Stimulated activated CD4-positive, alpha-beta T cell treated with anti-CD3 and anti-CD28 coated beads, Interleukin-4, amount 100 ng/mL, for 4 hours (primary cell): ENCODE results near the gene RASGRP2.

Source experiments
- DNase-seq, 2 experiments: peaks; one replicate each; pipeline ENCODE4 v3.0.0-alpha.2; 2020

Gene RASGRP2

GRCh38 chr11:64770120-64770519, 26.2 kb upstream of the RASGRP2 start:
- no peak for DNase-seq

- DNase-seq: no peak
Measured at GRCh38 chr11:64769283-64769682, 25.3 kb upstream of the RASGRP2 start.

- no peak for DNase-seq
Measured at GRCh38 chr11:64768300-64768694, 24.4 kb upstream of the RASGRP2 start.

DNA sequence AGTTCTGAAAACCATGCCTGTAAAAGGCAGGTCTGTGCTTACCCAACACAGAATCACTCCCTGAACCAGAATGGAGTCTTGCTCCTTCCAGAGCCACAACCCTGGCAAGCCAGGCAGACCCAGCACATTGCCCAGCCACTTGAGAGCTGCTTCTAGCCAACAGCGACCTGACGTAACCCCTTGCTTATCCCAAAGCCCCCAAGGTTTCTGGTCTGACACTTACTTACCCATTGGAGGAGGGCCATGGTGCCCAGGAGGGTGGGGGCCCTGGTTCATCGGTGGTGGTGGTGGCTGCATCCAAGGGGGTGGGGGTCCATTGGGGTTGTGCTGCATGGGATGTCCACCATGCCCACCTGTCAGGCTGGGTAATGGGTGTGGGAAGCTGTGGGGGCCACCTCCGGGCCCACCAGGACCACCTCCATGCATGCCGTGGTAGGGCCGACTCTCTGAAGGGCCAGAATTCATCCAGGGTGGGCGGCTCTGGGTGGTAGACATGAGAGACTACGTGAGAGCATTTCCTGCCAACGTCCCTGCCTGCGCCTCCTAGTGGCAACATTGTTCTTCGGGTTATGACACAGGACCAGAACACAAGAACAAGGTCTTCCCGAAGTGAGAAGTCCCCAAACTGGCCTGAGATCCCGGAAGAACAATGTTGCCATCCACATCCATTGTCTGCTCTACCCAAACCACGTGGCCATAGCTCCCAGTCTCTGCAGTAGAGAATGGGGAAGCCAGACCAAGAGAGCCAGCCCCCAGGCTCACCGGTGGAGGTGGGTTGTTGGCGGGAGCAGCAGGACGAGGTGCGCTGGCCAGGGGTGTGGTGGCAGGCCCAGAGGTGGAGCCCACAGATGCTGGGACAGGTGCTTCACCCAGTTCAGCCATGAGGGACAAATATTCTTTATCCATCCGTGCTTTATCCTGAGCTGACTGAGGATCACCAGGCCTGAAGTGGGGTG, 23.7 kb upstream of the RASGRP2 start:
- DNase-seq: peak; percentile 60 to 72

GRCh38 chr11:64766881-64767280, 22.9 kb upstream of the RASGRP2 start:
- DNase-seq: no peak

- no peak for DNase-seq
Measured at GRCh38 chr11:64765851-64766665, 22.1 kb upstream of the RASGRP2 start.

DNA sequence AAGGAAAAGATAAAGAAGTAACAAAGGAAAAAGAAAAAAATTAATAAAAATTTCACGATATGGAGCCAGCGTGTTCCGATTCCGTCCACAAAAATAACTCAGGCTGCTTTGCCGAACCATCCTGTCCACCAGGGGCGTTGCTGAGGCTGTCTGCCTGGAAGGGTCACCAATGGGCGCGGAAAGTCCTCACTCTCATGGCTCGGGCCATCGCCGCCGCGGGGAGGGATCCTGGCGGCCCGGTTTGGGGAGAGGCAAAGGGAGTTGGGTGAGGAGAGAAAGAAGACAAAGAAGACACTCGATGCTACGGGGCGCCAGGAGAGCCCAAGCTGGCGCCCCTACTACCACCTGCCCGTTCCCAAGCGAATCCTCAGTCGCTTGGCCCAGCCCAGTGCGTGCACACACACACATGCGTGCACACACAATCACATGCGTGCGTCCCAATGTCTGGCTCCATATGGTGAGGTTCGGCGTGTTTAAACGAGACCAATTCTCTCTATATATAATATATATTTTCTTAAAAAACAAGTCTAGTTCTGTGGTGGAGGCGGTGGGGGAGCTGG, 21.4 kb upstream of the RASGRP2 start:
- DNase-seq: no peak

DNA sequence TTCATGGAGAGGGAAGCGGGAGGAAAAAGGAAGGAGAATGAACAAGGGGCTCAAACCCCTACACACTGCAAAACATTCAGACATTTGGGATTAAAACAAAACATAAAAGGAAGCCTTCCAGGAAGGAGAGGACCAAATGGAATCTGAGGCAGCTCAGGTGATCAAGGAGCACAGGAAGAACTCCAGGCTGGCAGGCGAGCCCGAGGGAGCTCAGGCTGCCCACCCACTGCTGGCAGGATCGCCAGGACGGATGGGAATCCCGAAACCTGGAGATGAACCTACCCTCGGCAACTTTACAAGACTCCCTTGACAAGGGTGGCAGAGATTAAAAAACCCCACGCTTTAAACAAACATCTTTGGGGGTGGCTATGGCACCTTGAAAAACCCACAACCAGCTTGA, 20.8 kb upstream of the RASGRP2 start:
- DNase-seq: no peak

- peak; percentile 22 to 62 for DNase-seq
Measured at GRCh38 chr11:64764040-64764611, 20.2 kb upstream of the RASGRP2 start.

GRCh38 chr11:64763526-64764039, 19.6 kb upstream of the RASGRP2 start:
- no peak for DNase-seq

GRCh38 chr11:64762674-64763525, 19.0 kb upstream of the RASGRP2 start:
- DNase-seq: no peak

DNA sequence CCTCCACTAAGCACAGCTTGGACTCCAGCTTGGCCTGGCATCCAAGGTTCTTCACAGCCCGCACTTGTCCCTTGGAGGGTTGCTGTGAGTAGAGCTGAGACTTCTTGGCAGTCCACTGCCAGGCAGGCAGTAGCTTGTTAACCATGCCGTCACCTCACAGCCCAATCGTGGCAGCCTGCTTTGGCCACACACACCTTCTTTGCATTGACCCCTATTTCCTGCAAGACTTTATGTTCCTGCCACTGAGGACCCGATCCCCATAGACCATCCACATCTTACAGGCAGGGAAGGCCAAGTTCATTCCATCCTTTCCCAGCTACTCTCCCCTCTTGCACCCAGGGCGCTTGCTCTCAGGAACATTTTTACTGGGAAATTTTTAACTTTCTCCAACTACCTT, 18.3 kb upstream of the RASGRP2 start:
- DNase-seq: no peak

- DNase-seq: no peak
Measured at GRCh38 chr11:64760759-64761420, 16.9 kb upstream of the RASGRP2 start.

DNA sequence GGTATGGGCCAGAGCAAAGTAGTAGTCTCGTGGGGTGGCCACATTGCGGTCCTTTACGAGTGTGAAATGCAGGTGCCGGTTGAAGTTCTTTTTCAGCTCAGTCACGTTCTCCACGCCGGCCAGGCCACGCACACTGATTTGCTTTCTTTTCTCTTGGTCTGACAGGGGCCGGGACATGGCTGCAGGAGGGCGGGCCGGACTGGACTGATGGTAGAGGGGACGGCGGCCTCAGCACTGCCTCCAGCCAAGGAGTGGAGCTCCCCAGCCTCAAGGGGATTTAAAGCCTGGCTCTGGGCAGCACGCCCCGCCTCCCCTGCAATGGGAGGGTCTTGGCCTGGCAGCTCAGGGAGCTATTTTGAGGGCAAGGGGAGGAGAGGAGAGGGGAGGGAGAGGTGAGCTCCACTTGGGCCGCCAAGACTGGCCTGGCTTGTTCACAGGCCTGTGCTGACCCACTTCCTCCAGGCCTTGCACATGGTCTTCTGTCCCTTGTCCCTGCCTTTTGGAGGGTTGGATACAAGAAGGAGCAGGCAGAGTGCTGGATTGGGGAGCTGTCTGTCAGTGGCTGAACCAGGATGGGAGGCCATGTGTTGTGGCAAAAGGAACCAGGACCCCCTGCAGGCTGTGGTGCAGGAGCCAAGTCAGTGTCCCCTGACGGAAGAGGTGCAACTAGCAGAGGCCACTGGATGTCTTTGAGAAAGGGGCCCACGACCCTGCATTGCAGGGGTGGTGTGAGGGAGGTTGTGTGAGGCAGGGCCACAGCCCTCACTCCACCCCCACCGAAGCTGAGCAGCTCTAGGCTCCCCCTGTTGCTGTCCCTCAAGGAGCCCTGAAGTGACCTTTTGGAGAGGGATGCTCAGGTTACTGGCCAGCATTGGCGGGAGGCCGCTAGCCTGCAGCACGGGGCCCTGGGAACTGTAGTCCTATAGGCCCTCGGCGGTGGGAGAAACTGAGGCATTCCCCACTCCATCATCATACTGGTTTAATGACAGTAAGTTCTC, 16.1 kb upstream of the RASGRP2 start, which contains the start of gene PYGM:
Gene PYGM (minus strand): TSS at position 253 of the 998 bp plus-strand sequence. CDS start 76 bp downstream, at position 177.
- no peak for DNase-seq

DNA sequence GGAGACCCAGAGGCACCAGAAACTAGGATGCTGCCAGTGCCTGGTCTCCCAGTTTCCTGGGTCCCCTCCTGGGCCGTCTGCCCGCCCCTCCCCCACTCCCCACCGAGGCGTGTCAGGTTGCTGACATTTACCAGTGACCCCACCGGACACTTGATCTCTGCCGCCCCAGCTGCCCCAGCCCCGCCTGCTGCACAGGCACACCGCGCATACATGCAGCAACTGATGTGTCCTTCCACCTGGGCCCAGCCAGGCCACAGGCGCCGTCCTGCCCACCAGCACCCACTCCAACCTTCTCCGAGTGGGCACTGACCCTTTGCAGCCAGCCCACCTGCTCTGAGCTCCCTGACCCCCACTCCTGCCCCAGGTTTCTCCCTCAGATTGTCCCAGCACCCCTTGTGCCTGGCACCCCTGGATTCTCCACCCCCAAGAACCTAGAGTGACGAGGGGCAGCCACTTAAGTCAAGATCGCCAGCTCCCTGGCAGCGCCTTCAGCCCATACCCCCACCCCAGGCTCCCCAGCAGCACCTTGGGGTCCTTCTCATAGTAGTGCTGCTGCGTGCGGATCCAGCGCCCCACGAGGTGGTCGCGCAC, 15.3 kb upstream of the RASGRP2 start:
- DNase-seq: peak in 1 of 2 experiments; percentile 17

DNA sequence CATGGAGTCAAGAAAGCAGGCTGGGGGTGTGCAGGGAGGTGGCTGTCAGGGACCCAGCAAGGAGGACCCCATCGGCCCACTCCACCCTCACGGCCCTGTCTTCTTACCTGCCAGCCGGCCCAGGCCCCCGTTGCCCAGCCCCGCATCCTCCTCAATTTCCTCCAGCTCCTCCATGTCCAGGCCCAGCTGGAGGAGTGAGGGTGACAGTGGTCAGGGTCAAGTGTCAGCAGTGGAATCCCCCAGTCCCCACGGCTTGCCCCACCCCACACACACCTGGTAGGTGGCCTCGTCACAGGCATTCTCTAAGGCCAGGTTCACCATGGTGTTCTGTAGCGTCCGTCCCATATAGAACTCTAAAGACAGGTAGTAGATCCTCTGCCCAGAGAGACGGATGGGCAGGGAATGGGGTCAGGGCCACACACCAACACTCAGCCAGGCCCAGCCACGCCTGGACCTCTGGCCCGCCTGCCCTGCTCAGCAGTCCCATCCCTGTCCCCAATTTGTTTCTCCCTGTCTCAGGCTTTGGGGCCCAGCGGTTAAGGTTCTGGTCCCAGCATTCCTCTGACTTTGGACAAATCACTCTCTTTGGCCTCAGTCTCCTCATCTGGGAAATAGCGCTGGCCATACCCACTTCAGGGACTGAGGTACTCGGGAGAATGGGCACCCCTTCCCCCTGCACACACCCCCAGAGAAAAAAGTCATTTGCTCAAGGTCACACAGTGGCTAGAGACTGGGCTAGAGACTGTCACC, 14.6 kb upstream of the RASGRP2 start:
- no peak for DNase-seq

DNA sequence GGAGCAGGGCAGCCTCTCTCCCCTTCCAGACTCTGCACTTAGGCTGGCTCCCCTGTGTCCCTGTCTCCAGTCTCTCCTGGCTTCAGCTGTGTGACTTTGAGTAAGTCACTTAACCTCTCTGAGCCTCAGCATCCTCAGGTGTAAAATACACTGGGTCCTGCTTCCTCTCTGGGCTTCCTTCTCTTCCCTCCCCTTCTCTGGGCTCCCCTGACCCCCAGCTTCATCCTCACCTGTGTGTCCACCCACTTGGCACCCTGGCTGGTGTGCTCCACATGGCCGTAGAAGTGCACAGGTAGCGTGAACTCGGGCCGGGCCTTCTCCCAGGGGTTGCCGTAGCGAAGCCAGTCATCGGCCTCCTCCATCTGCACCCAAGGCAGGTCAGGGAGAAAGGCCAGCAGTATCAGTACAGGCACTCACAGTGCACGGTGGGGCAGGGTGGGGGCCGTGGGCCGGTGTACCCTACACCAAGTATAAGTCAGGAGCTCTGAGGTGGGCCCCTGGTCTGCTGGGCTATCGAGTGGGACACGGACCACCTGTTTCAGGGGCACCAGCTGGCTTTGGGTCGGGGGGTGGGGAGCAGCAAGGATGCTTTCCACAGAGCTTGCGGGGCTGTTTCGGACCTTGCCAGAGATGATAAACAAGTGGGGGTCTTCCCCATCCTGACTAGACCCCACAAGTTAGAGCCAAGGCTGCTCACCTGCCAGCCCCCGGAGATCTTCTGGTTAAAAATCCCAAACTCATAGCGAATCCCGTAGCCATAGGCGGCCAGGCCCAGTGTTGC, 13.8 kb upstream of the RASGRP2 start:
- no peak for DNase-seq
